ENCODE data around the gene TGFA.

The TGFA gene

DNA sequence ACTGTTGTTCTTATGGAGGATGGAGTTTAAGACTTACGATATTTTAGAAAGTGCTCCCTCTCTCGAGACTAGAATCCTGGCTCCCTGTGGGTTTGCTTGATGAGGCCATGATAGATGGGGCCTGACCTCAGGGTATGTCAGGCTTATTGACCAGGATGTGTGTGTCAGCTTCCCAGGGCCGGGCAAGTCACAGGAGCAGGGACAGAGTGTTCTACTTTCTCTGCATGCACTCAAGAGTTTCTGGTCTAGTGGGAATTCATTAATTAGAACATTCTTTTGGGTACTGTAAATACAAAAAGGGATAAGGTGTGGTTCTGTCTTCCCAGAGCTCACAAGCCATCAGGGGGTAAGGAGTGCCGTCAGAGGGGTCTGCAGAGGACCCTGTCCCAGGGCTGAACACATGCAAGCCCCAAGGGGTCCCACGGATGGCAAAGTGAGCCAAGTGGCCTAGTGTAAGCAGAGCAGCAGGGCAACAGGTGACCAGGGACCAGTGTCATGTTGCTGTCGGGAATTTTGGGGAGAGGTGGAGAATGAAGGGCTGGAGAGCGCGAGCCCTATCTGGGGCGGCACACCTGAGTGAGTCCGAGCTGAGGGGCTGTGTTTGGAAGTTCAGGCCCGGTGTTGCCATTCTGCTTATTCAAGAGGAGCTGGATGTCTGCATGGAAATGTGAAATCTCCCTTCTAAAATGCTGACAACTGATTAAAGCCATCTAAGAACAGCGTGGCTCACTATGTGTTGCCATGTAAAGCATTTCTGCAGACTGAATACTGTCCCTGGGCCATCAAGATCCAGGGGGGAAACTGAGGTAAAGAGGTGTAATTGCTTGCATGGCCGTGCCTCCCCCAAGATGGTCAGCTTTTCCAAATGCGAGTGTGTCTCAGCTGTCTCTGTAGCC, 91.4 kb downstream of the TGFA start:
- no peak for DNase-seq

GRCh38 chr2:70461414-70461813, 92.2 kb downstream of the TGFA start:
- DNase-seq = no peak

- DNase-seq = no peak
These were observed 93.3 kb downstream of the TGFA start for GRCh38 chr2:70460333-70460732.

GRCh38 chr2:70458661-70459060, 95.0 kb downstream of the TGFA start:
- no peak for DNase-seq

GRCh38 chr2:70456585-70457495, 96.8 kb downstream of the TGFA start:
- DNase-seq = no peak

GRCh38 chr2:70454936-70455544, 98.6 kb downstream of the TGFA start:
- DNase-seq = no peak

GRCh38 chr2:70450641-70451250, 102.9 kb downstream of the TGFA start:
- no peak for DNase-seq

- DNase-seq = no peak
These were observed 105.6 kb downstream of the TGFA start for GRCh38 chr2:70448041-70448440.

GRCh38 chr2:70443726-70444125, 109.9 kb downstream of the TGFA start:
- no peak for DNase-seq

GRCh38 chr2:70443078-70443465, 110.6 kb downstream of the TGFA start:
- DNase-seq = no peak

- DNase-seq = no peak
These were observed 111.1 kb downstream of the TGFA start for GRCh38 chr2:70442301-70443077.

GRCh38 chr2:70440621-70441020, 113.0 kb downstream of the TGFA start:
- peak; percentile 49 to 55 for DNase-seq

GRCh38 chr2:70435138-70435537, 118.5 kb downstream of the TGFA start:
- DNase-seq = no peak

- DNase-seq = no peak
These were observed 120.3 kb downstream of the TGFA start for GRCh38 chr2:70433315-70433714.

DNA sequence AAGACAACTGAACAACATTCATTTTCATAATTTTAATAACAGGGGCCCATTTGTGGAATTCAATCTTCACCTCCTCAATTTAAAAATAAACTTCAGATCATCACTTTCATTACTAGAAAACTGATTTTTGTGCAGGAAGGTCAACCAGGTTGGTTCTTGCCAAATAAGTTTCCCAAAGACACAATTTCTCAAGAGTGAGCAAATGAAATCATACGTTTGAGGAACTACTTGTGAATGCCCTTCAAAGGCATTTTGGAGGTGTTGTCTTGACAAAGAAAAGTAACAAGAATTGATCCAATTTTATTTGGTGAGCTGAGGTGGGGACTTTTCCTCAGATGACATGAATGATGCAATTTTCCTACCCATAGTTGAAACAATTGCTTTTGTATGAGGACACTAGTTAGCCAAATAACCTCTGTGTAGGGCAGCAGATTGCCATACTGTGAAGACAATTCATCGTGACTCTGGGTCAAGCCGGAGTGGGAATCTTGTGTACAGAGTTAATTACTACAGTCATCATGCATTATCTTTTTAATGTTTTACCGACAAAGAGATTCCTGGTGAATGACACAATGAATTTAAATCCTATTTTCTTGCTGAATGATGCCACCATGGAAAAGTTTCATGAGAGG, 121.8 kb downstream of the TGFA start:
- DNase-seq = no peak

DNA sequence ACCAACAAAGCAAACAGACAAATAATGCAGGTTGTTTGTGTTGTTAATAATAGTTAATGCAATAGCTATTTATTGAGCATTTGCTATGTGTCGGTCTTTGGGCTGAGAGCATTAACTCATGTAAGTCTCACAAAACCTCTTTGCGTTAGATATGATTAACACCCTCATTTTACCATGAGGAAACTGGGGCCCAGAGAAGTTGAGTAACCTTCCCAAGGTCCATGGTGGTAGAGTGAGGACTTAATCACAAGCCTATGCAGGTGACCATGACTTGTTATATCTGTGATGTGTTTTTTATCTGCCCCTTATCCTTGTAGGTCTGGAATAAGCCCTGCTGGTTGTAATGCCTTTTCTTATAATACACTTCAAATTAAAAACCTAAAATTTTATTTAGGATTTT, 127.3 kb downstream of the TGFA start:
- DNase-seq = no peak

GRCh38 chr2:70425682-70426301, 127.8 kb downstream of the TGFA start:
- DNase-seq = no peak

- no peak for DNase-seq
These were observed 132.9 kb downstream of the TGFA start for GRCh38 chr2:70420740-70421139.

GRCh38 chr2:70420143-70420542, 133.5 kb downstream of the TGFA start:
- DNase-seq = no peak

GRCh38 chr2:70418514-70418913, 135.1 kb downstream of the TGFA start:
- peak; percentile 9 to 22 for DNase-seq

GRCh38 chr2:70417011-70417410, 136.6 kb downstream of the TGFA start:
- DNase-seq = no peak
